Smooth muscle cell (in vitro differentiated cells): Measurements from ENCODE around the gene HOXA1. TPM values are rescaled to one million over a fixed set of nuclear protein-coding genes. Genes with fewer than 3 reads are reported as not detected.

Source experiments
- DNase-seq: peaks from one replicate; lab custom pipeline; 2025; ENCODE audit not compliant: unreplicated experiment; lab: John Stamatoyannopoulos, UW
- H2AFZ ChIP-seq: fragments of 200-600 bp; sonication (generic); 2 replicates; pipeline ENCODE4 v1.6.0; 2016; ENCODE audit warnings: antibody characterized with exemption, low read depth, mild to moderate bottlenecking
- H3F3A ChIP-seq: fragments of 200-600 bp; sonication (generic); 2 replicates; pipeline ENCODE4 v1.6.0; 2017; ENCODE audit warnings: antibody characterized with exemption, low read depth
- H3K27ac ChIP-seq: fragments of 200-600 bp; sonication (generic); 2 replicates; pipeline ENCODE4 v1.5.1; 2016; ENCODE audit warnings: low read depth, mild to moderate bottlenecking
- H3K27me3 ChIP-seq: fragments of 200-600 bp; sonication (generic); 2 replicates; pipeline ENCODE4 v1.6.1; 2016; ENCODE audit warnings: low read depth, mild to moderate bottlenecking
- H3K36me3 ChIP-seq: fragments of 200-600 bp; sonication (generic); 2 replicates; pipeline ENCODE4 v1.5.1; 2016; ENCODE audit warnings: low read depth
- H3K4me1 ChIP-seq: fragments of 200-600 bp; sonication (generic); 2 replicates; pipeline ENCODE4 v1.5.1; 2016; ENCODE audit warnings: low read depth
- H3K4me2 ChIP-seq: fragments of 200-600 bp; sonication (generic); 2 replicates; pipeline ENCODE4 v1.6.0; 2016; ENCODE audit warnings: mild to moderate bottlenecking
- H3K4me3 ChIP-seq: fragments of 200-600 bp; sonication (generic); 2 replicates; pipeline ENCODE4 v1.5.1; 2016; ENCODE audit warnings: mild to moderate bottlenecking
- H3K79me2 ChIP-seq: fragments of 200-600 bp; sonication (generic); 2 replicates; pipeline ENCODE4 v1.6.0; 2016; ENCODE audit warnings: low read depth, mild to moderate bottlenecking
- H3K9ac ChIP-seq: fragments of 200-600 bp; sonication (generic); 2 replicates; pipeline ENCODE4 v1.6.0; 2016; ENCODE audit warnings: low read depth
- H3K9me3 ChIP-seq: fragments of 200-600 bp; sonication (generic); replicated peaks from 2 replicates; pipeline ENCODE4 v1.5.1; 2016; ENCODE audit warnings: low read depth
- H4K20me1 ChIP-seq: fragments of 200-600 bp; sonication (generic); 2 replicates; pipeline ENCODE4 v1.6.0; 2016; ENCODE audit warnings: low read depth
- WGBS: methylation state at CpG from one replicate; pipeline ENCODE4 v1.1.7; 2016; ENCODE audit warnings: low lambda C conversion rate; 5-methylcytosine and 5-hydroxymethylcytosine counted together
- polyA plus RNA-seq: library from polyadenylated mRNA; unstranded; fragments of >200 nt; fragmentation: Nextera tagmentation; extraction: Ambion mirVana; gene quantifications from 2 replicates; pipeline ENCODE4 v1.2.1, GENCODE V29; 2016
- total RNA-seq: library from RNA; depleted of rRNA; stranded (reverse); fragments of >200 nt; gene quantifications from 2 replicates; pipeline ENCODE4 v1.2.3, GENCODE V29; 2014
- TF ChIP-seq, protein P1 (sequence below): fragments of 200-600 bp; sonication (generic); IDR thresholded peaks from 2 replicates; pipeline ENCODE4 v1.5.1; 2017; ENCODE audit warnings: borderline replicate concordance, mild to moderate bottlenecking, antibody characterized with exemption; ENCODE audit not compliant: insufficient read depth, poor library complexity, severe bottlenecking

Gene HOXA1
- total and polyA plus RNA-seq, 2 experiments from 2014 or later = 0.40 TPM; not detected in 1

GRCh38 chr7:27124902-27125689 is 29.3 kb upstream of the HOXA1 start:
- Histone ChIP-seq H3K79me2 (no peaks in the 10 kb centered on the region), H3K4me1 (no peaks in the 10 kb centered on the region), H3K4me2 (no peak overlapping the region), H3K36me3 (no peaks in the 10 kb centered on the region), H3K4me3 (no peak overlapping the region), H2AFZ (no peak overlapping the region), H4K20me1 (no peaks in the 10 kb centered on the region), H3K27me3 (peaks cover 100% of the 10 kb centered on the region), H3F3A (no peaks in the 10 kb centered on the region), H3K9me3 (no peaks in the 10 kb centered on the region), H3K27ac (no peak overlapping the region), H3K9ac (no peak overlapping the region)
- DNase-seq = no peak
- WGBS = 35% methylated on average over 8 of the region's 8 CpGs
- TF ChIP-seq, protein P1, sequence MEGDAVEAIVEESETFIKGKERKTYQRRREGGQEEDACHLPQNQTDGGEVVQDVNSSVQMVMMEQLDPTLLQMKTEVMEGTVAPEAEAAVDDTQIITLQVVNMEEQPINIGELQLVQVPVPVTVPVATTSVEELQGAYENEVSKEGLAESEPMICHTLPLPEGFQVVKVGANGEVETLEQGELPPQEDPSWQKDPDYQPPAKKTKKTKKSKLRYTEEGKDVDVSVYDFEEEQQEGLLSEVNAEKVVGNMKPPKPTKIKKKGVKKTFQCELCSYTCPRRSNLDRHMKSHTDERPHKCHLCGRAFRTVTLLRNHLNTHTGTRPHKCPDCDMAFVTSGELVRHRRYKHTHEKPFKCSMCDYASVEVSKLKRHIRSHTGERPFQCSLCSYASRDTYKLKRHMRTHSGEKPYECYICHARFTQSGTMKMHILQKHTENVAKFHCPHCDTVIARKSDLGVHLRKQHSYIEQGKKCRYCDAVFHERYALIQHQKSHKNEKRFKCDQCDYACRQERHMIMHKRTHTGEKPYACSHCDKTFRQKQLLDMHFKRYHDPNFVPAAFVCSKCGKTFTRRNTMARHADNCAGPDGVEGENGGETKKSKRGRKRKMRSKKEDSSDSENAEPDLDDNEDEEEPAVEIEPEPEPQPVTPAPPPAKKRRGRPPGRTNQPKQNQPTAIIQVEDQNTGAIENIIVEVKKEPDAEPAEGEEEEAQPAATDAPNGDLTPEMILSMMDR = no peak

- Histone ChIP-seq H3K9ac (peak overlapping the region; percentile 21), H4K20me1 (no peaks in the 10 kb centered on the region), H2AFZ (no peak overlapping the region), H3K27ac (no peak overlapping the region), H3K4me1 (no peaks in the 10 kb centered on the region), H3K4me2 (peak overlapping the region; percentile 72), H3K9me3 (no peaks in the 10 kb centered on the region), H3F3A (no peaks in the 10 kb centered on the region), H3K4me3 (peak overlapping the region; percentile 9), H3K27me3 (peaks cover 100% of the 10 kb centered on the region), H3K36me3 (no peaks in the 10 kb centered on the region), H3K79me2 (no peaks in the 10 kb centered on the region)
- TF ChIP-seq, protein P1 = no peak
- DNase-seq = no peak
- WGBS = 5% methylated on average over 43 of the region's 43 CpGs
Observed at GRCh38 chr7:27124096-27124901, 28.5 kb upstream of the HOXA1 start.

- Histone ChIP-seq H3K27ac (no peak overlapping the region), H3K4me2 (peak overlapping the region; percentile 72), H3K79me2 (no peaks in the 10 kb centered on the region), H3K4me3 (peak overlapping the region; percentile 9), H2AFZ (no peak overlapping the region), H3K9me3 (no peaks in the 10 kb centered on the region), H3K9ac (peak overlapping the region; percentile 21), H3F3A (no peaks in the 10 kb centered on the region), H3K36me3 (no peaks in the 10 kb centered on the region), H3K27me3 (peaks cover 100% of the 10 kb centered on the region), H3K4me1 (no peaks in the 10 kb centered on the region), H4K20me1 (no peaks in the 10 kb centered on the region)
- no peak for DNase-seq
- TF ChIP-seq, protein P1 = no peak
- 15% methylated on average over 26 of the region's 26 CpGs for WGBS
Observed at GRCh38 chr7:27123477-27124053, 27.8 kb upstream of the HOXA1 start.
